Fibroblast of lung (primary cell): ENCODE data around the gene TIAM1.

Experiments
- EZH2 ChIP-seq: IDR thresholded peaks from 2 replicates; pipeline ENCODE4 v1.5.1; 2012; ENCODE audit warnings: low read length, control low read depth, mild to moderate bottlenecking; ENCODE audit errors: missing control alignments
- TF ChIP-seq, protein P1 (sequence below), 2 donors: IDR thresholded peaks in 1 of 2; conservative IDR thresholded peaks in 1 of 2; 1 replicate in 1 of 2; 2 replicates in 1 of 2; pipeline ENCODE4 v1.5.1; 2011 to 2012; ENCODE audit warnings: low read length in 2 of 2, control low read depth in 1 of 2, inconsistent platforms in 1 of 2, low read depth in 1 of 2, mild to moderate bottlenecking in 1 of 2

DNA sequence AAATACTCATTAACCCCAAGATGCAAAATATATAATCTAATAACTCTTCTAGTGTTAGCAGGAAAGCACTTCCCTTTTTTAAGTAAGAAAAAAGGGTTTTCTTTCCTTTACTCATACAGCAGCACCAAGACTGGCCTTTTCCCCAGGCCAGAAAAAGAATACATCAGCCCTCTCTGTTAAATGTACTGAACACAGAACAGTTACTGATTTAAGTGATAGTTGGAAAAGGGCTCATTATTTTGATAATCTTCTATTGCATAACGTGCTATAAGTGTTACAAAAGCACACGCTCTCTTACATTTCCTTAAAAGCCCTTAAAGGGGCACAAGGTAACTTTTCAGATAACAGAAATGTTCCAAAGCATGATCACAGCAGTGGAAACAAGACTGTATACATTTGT is 142.9 kb downstream of the TIAM1 start:
- TF ChIP-seq, protein P1, sequence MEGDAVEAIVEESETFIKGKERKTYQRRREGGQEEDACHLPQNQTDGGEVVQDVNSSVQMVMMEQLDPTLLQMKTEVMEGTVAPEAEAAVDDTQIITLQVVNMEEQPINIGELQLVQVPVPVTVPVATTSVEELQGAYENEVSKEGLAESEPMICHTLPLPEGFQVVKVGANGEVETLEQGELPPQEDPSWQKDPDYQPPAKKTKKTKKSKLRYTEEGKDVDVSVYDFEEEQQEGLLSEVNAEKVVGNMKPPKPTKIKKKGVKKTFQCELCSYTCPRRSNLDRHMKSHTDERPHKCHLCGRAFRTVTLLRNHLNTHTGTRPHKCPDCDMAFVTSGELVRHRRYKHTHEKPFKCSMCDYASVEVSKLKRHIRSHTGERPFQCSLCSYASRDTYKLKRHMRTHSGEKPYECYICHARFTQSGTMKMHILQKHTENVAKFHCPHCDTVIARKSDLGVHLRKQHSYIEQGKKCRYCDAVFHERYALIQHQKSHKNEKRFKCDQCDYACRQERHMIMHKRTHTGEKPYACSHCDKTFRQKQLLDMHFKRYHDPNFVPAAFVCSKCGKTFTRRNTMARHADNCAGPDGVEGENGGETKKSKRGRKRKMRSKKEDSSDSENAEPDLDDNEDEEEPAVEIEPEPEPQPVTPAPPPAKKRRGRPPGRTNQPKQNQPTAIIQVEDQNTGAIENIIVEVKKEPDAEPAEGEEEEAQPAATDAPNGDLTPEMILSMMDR (conservative IDR thresholded peaks at IDR 0.05 in 1 of 2, IDR thresholded peaks at IDR 0.05 in 1 of 2; ENCODE audit: low read depth in 1 of 2, low read length in 2 of 2), result no peak
- TF ChIP-seq EZH2, result no peak
